ENCODE measurements around the gene IFT20. TPM values are rescaled to one million over a fixed set of nuclear protein-coding genes. Genes with fewer than 3 reads are reported as not detected.
"Not testable (repeated sequence)": the region's sequence is repeated elsewhere in the genome, so short reads cannot be mapped to it uniquely, and the experiment has no call there.

The IFT20 gene
- total RNA-seq, 1 donor from 2014 or later, result 59.8 TPM

GRCh38 chr17:28317099-28317965 lies 17.9 kb downstream of the IFT20 start:
- no peak for DNase-seq (ENCODE audit: low read depth, low spot score)

- DNase-seq (ENCODE audit: low read depth, low spot score), result no peak
These were observed 19.2 kb downstream of the IFT20 start for GRCh38 chr17:28315846-28316705.

- DNase-seq (ENCODE audit: low read depth, low spot score), result no peak
These were observed 21.4 kb downstream of the IFT20 start for GRCh38 chr17:28313841-28314240.

GRCh38 chr17:28306954-28307401 lies 28.3 kb downstream of the IFT20 start:
- no peak for DNase-seq (ENCODE audit: low read depth, low spot score)

- DNase-seq (ENCODE audit: low read depth, low spot score), result no peak
These were observed 36.8 kb downstream of the IFT20 start for GRCh38 chr17:28298449-28298848.

- DNase-seq (ENCODE audit: low read depth, low spot score), result no peak
These were observed 39.3 kb downstream of the IFT20 start for GRCh38 chr17:28295677-28296578.

- DNase-seq (ENCODE audit: low read depth, low spot score), result no peak
These were observed 41.3 kb downstream of the IFT20 start for GRCh38 chr17:28293994-28294393.

GRCh38 chr17:28292878-28293277 lies 42.4 kb downstream of the IFT20 start:
- not testable (repeated sequence) for DNase-seq (ENCODE audit: low read depth, low spot score)

- no peak for DNase-seq (ENCODE audit: low read depth, low spot score)
These were observed 43.4 kb downstream of the IFT20 start for GRCh38 chr17:28291780-28292330.

- DNase-seq (ENCODE audit: low read depth, low spot score), result no peak
These were observed 44.6 kb downstream of the IFT20 start for GRCh38 chr17:28290703-28291102.

GRCh38 chr17:28285965-28286364 lies 49.3 kb downstream of the IFT20 start:
- no peak for DNase-seq (ENCODE audit: low read depth, low spot score)

GRCh38 chr17:28282596-28282995 lies 52.7 kb downstream of the IFT20 start:
- no peak for DNase-seq (ENCODE audit: low read depth, low spot score)

- DNase-seq (ENCODE audit: low read depth, low spot score), result no peak
These were observed 54.4 kb downstream of the IFT20 start for GRCh38 chr17:28280826-28281225.

GRCh38 chr17:28279411-28279810 lies 55.9 kb downstream of the IFT20 start:
- DNase-seq (ENCODE audit: low read depth, low spot score), result no peak

Other genes starting within 250 kb of the IFT20 start
- gene TMEM97, start 16.3 kb downstream of the IFT20 start, total RNA-seq, result 43.1 and 44.7 TPM in 2 replicates
- 50.4 and 55.7 TPM in 2 replicates for gene TNFAIP1, start 289 bp upstream of the IFT20 start, total RNA-seq
- gene POLDIP2, start 22.1 kb upstream of the IFT20 start, total RNA-seq, result 102 and 107 TPM in 2 replicates
- gene SEBOX, start 29.7 kb upstream of the IFT20 start, total RNA-seq, result not detected in 2 replicates
- 0.07 and 0.46 TPM in 2 replicates for gene VTN, start 34.8 kb upstream of the IFT20 start, total RNA-seq
- gene SARM1, start 36.2 kb upstream of the IFT20 start, total RNA-seq, result 2.2 and 5.9 TPM in 2 replicates
- 3.8 and 4.5 TPM in 2 replicates for gene SLC46A1, start 70.7 kb upstream of the IFT20 start, total RNA-seq
- not detected in 2 replicates for gene SLC13A2, start 138.2 kb upstream of the IFT20 start, total RNA-seq
- not detected in 2 replicates for gene FOXN1, start 170.9 kb upstream of the IFT20 start, total RNA-seq
- gene UNC119, start 217.2 kb upstream of the IFT20 start, total RNA-seq, result 22.0 and 22.1 TPM in 2 replicates
- 56.6 and 57.6 TPM in 2 replicates for gene PIGS, start 236.1 kb upstream of the IFT20 start, total RNA-seq
- gene ALDOC, start 241.4 kb upstream of the IFT20 start, total RNA-seq, result 22.0 and 53.9 TPM in 2 replicates

Measured in pulmonary artery endothelial cell (primary cell).